ENCODE results near the gene MB21D2.

MB21D2 gene

DNA sequence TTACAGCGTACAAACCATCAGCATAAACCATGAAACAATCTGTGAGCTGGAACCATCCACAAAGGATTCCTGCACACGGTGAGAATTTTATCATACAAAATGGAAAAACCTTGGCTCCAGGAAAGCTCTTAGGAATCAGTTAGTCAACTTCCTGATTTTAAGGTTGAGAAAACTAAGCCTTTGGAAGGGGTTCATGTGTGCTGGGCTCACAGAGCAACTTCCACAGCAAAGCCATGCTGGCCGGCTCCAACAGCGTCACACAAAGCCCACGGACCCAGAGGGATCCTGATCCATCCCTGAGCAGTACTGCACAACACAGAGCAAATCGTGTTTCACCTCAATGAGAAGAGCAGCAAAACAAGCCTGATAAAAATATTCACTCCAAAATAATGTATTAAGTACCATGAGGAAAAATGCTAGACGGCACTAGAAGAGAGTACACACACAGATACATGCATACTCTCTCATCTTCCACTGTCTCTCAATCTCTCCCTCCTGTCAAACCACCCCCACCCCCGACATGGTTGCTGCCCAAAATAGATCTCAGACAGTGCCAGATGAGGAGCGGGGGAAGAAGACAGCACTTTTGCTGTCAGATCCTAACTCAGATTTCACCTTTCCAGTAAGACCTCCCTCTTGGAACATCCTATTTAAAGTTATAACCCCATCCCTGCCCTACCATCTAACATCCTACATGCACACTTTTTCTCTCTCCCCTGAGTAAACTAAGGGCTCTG lies 58.6 kb downstream of the MB21D2 start:
- TF ChIP-seq FOXP2 (optimal IDR thresholded peaks at IDR 0.05; ENCODE audit: borderline replicate concordance, extremely low read depth, extremely low read length, insufficient read depth) (no peak), POLR2AphosphoS5 (IDR thresholded peaks at IDR 0.05; ENCODE audit: low read depth, low read length) (no peak), TAF1 (IDR thresholded peaks at IDR 0.05; ENCODE audit: borderline replicate concordance, insufficient read depth, low read length) (no peak), SIN3A (IDR thresholded peaks at IDR 0.05; ENCODE audit: borderline replicate concordance, insufficient read depth, low read length) (no peak)
- TF ChIP-seq, protein P1, sequence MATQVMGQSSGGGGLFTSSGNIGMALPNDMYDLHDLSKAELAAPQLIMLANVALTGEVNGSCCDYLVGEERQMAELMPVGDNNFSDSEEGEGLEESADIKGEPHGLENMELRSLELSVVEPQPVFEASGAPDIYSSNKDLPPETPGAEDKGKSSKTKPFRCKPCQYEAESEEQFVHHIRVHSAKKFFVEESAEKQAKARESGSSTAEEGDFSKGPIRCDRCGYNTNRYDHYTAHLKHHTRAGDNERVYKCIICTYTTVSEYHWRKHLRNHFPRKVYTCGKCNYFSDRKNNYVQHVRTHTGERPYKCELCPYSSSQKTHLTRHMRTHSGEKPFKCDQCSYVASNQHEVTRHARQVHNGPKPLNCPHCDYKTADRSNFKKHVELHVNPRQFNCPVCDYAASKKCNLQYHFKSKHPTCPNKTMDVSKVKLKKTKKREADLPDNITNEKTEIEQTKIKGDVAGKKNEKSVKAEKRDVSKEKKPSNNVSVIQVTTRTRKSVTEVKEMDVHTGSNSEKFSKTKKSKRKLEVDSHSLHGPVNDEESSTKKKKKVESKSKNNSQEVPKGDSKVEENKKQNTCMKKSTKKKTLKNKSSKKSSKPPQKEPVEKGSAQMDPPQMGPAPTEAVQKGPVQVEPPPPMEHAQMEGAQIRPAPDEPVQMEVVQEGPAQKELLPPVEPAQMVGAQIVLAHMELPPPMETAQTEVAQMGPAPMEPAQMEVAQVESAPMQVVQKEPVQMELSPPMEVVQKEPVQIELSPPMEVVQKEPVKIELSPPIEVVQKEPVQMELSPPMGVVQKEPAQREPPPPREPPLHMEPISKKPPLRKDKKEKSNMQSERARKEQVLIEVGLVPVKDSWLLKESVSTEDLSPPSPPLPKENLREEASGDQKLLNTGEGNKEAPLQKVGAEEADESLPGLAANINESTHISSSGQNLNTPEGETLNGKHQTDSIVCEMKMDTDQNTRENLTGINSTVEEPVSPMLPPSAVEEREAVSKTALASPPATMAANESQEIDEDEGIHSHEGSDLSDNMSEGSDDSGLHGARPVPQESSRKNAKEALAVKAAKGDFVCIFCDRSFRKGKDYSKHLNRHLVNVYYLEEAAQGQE (IDR thresholded peaks at IDR 0.05; ENCODE audit: insufficient read depth in 1 of 2, low read depth in 2 of 2, low read length in 2 of 2), result no peak

GRCh38 chr3:192857260-192857661 lies 60.4 kb downstream of the MB21D2 start:
- TF ChIP-seq POLR2AphosphoS5 (IDR thresholded peaks at IDR 0.05; ENCODE audit: low read depth, low read length), result no peak
- TF ChIP-seq, protein P1 (IDR thresholded peaks at IDR 0.05; ENCODE audit: insufficient read depth in 1 of 2, low read depth in 2 of 2, low read length in 2 of 2), result no peak
- TF ChIP-seq SIN3A (IDR thresholded peaks at IDR 0.05; ENCODE audit: borderline replicate concordance, insufficient read depth, low read length), result no peak
- no peak for TF ChIP-seq TAF1 (IDR thresholded peaks at IDR 0.05; ENCODE audit: borderline replicate concordance, insufficient read depth, low read length)
- TF ChIP-seq FOXP2 (optimal IDR thresholded peaks at IDR 0.05; ENCODE audit: borderline replicate concordance, extremely low read depth, extremely low read length, insufficient read depth), result no peak

DNA sequence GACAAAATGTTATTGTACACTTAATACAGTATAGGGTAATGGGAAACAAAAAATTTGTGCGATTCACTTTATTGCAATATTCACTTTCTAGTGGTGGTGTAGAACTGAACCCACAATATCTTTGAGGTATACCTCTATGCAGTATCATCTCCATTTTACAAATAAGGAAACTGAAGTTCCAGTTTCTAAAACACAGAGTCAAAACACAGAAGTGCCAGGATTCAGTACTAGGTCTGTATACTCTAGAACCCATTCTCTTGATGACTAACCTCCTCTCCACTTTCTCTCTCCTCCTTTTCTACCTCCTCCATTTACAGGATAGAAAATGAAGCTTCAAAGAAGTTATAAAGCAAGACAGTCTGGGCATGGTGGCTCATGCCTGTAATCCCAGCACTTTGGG lies 62.2 kb downstream of the MB21D2 start:
- no peak for TF ChIP-seq TAF1 (IDR thresholded peaks at IDR 0.05; ENCODE audit: borderline replicate concordance, insufficient read depth, low read length)
- TF ChIP-seq FOXP2 (optimal IDR thresholded peaks at IDR 0.05; ENCODE audit: borderline replicate concordance, extremely low read depth, extremely low read length, insufficient read depth), result no peak
- no peak for TF ChIP-seq SIN3A (IDR thresholded peaks at IDR 0.05; ENCODE audit: borderline replicate concordance, insufficient read depth, low read length)
- TF ChIP-seq, protein P1 (IDR thresholded peaks at IDR 0.05; ENCODE audit: insufficient read depth in 1 of 2, low read depth in 2 of 2, low read length in 2 of 2), result no peak
- TF ChIP-seq POLR2AphosphoS5 (IDR thresholded peaks at IDR 0.05; ENCODE audit: low read depth, low read length), result no peak

- TF ChIP-seq SIN3A (IDR thresholded peaks at IDR 0.05; ENCODE audit: borderline replicate concordance, insufficient read depth, low read length), result no peak
- no peak for TF ChIP-seq TAF1 (IDR thresholded peaks at IDR 0.05; ENCODE audit: borderline replicate concordance, insufficient read depth, low read length)
- TF ChIP-seq, protein P1 (IDR thresholded peaks at IDR 0.05; ENCODE audit: insufficient read depth in 1 of 2, low read depth in 2 of 2, low read length in 2 of 2), result no peak
- no peak for TF ChIP-seq POLR2AphosphoS5 (IDR thresholded peaks at IDR 0.05; ENCODE audit: low read depth, low read length)
- no peak for TF ChIP-seq FOXP2 (optimal IDR thresholded peaks at IDR 0.05; ENCODE audit: borderline replicate concordance, extremely low read depth, extremely low read length, insufficient read depth)
These were observed 65.8 kb downstream of the MB21D2 start for GRCh38 chr3:192851821-192852372.
